GM12878 (cell line): ENCODE data around the gene WRAP73. TPM values are rescaled to one million over a fixed set of nuclear protein-coding genes. Genes with fewer than 3 reads are reported as not detected.

Experiments
- BRCA1 ChIP-seq: IDR thresholded peaks from 2 replicates; pipeline ENCODE4 v1.6.1; 2011; ENCODE audit warnings: low read depth, low read length, improper control_type of control experiment
- CHD1 ChIP-seq: IDR thresholded peaks from 2 replicates; pipeline ENCODE4 v1.6.1; 2012; ENCODE audit warnings: low read depth, low read length, improper control_type of control experiment
- EP300 ChIP-seq, 2 experiments: fragments of 150-350 bp in 1 of 2; IDR thresholded peaks; 2 replicates each; pipeline ENCODE4 v1.6.1; 2011 to 2012; ENCODE audit warnings: low read depth in 2 of 2, low read length in 2 of 2, borderline replicate concordance in 1 of 2, improper control_type of control experiment in 1 of 2, inconsistent platforms in 1 of 2; ENCODE audit not compliant: control insufficient read depth in 1 of 2
- ETV6 ChIP-seq, 2 experiments: fragments of 450-650 bp in 1 of 2; IDR thresholded peaks in 1 of 2; conservative IDR thresholded peaks in 1 of 2; 2 replicates each; pipeline ENCODE4 v1.6.1; 2014; ENCODE audit warnings: antibody characterized with exemption in 1 of 2, borderline replicate concordance in 1 of 2, low read depth in 1 of 2, mild to moderate bottlenecking in 1 of 2, moderate library complexity in 1 of 2
- GATAD2B ChIP-seq: fragments of 450-650 bp; conservative IDR thresholded peaks from 2 replicates; pipeline ENCODE4 v1.6.1; 2017; ENCODE audit warnings: low read depth, mild to moderate bottlenecking, moderate library complexity
- HDAC6 ChIP-seq: fragments of 200-600 bp; sonication (generic); IDR thresholded peaks from one replicate; pipeline ENCODE4 v1.8.0; 2017; ENCODE audit warnings: antibody characterized with exemption; ENCODE audit not compliant: unreplicated experiment
- MTA2 ChIP-seq: fragments of 450-650 bp; IDR thresholded peaks from 2 replicates; pipeline ENCODE4 v1.6.1; 2016; ENCODE audit warnings: low read depth, mild to moderate bottlenecking, moderate library complexity
- MXI1 ChIP-seq: fragments of 150-350 bp; IDR thresholded peaks from 2 replicates; pipeline ENCODE4 v1.6.1; 2011; ENCODE audit warnings: low read depth, mild to moderate bottlenecking, inconsistent platforms, low read length, improper control_type of control experiment
- NFXL1 ChIP-seq: fragments of 450-650 bp; IDR thresholded peaks from 2 replicates; pipeline ENCODE4 v1.6.1; 2017; ENCODE audit warnings: antibody characterized with exemption, mild to moderate bottlenecking, borderline replicate concordance
- NR2C1 ChIP-seq: fragments of 450-650 bp; IDR thresholded peaks from 2 replicates; pipeline ENCODE4 v1.6.1; 2017; ENCODE audit warnings: antibody characterized with exemption, mild to moderate bottlenecking, moderate library complexity
- NR2C2 ChIP-seq: IDR thresholded peaks from 2 replicates; pipeline ENCODE4 v1.6.1; 2011; ENCODE audit warnings: borderline replicate concordance, low read depth; ENCODE audit not compliant: control insufficient read depth, insufficient read length
- NR2F1 ChIP-seq: fragments of 450-650 bp; conservative IDR thresholded peaks from 2 replicates; pipeline ENCODE4 v1.6.1; 2017; ENCODE audit warnings: mild to moderate bottlenecking
- RUNX3 ChIP-seq: IDR thresholded peaks from 2 replicates; pipeline ENCODE4 v1.6.1; 2012; ENCODE audit warnings: low read length, inconsistent platforms
- STAT1 ChIP-seq: fragments of 450-650 bp; conservative IDR thresholded peaks from 2 replicates; pipeline ENCODE4 v1.6.1; 2014; ENCODE audit warnings: antibody characterized with exemption, mild to moderate bottlenecking
- TARDBP ChIP-seq: IDR thresholded peaks from 2 replicates; pipeline ENCODE4 v1.6.1; 2016; ENCODE audit warnings: borderline replicate concordance
- YY1 ChIP-seq: IDR thresholded peaks from 2 replicates; pipeline ENCODE4 v1.6.1; 2011; ENCODE audit warnings: low read depth, mild to moderate bottlenecking, low read length
- ZNF217 ChIP-seq: fragments of 450-650 bp; IDR thresholded peaks from 2 replicates; pipeline ENCODE4 v1.6.1; 2017; ENCODE audit warnings: antibody characterized with exemption, mild to moderate bottlenecking
- ZNF274 ChIP-seq: IDR thresholded peaks from one replicate; pipeline ENCODE4 v1.8.0; 2011; ENCODE audit not compliant: insufficient read length, insufficient read depth
- polyA plus RNA-seq, 11 experiments: library from polyadenylated mRNA; depleted of rRNA in 4 of 11; unstranded in 6 of 11; stranded (reverse) in 5 of 11; fragments of >200 nt; fragmentation: Nextera tagmentation in 4 of 11; fragmentation: Illumina TruSeq in 1 of 11; extraction: Ambion mirVana in 4 of 11; extraction: Trizol in 1 of 11; gene quantifications; 1 replicate in 1 of 11; 2 replicates in 10 of 11; pipeline versions ENCODE4 v1.2.1 to v1.2.3, GENCODE V29; 2011 to 2016; ENCODE audit warnings: inconsistent platforms in 2 of 11, missing spikeins in 2 of 11, low read depth in 1 of 11
- total RNA-seq, 4 experiments: library from RNA; depleted of rRNA in 3 of 4; stranded (reverse); fragments of >200 nt in 3 of 4; fragmentation: Illumina TruSeq in 1 of 4; extraction: Trizol in 1 of 4; gene quantifications; 2 replicates each; pipeline versions ENCODE4 v1.2.1 to v1.2.3, GENCODE V29; 2013 to 2021
- TF ChIP-seq, protein P1 (sequence below): fragments of 450-650 bp; IDR thresholded peaks from 2 replicates; pipeline ENCODE4 v1.6.1; 2017; ENCODE audit warnings: low read depth, mild to moderate bottlenecking, moderate library complexity
- TF ChIP-seq, protein P2 (sequence below): IDR thresholded peaks from 2 replicates; pipeline ENCODE4 v1.6.1; 2011; ENCODE audit warnings: low read depth, low read length, improper control_type of control experiment, borderline replicate concordance
- TF ChIP-seq, protein P3 (sequence below): IDR thresholded peaks from 2 replicates; pipeline ENCODE4 v1.6.1; 2012; ENCODE audit warnings: low read depth, low read length, improper control_type of control experiment
- TF ChIP-seq, protein P4 (sequence below): IDR thresholded peaks from 2 replicates; pipeline ENCODE4 v1.6.1; 2012; ENCODE audit warnings: low read length, inconsistent platforms
- TF ChIP-seq, protein P5 (sequence below): IDR thresholded peaks from 2 replicates; pipeline ENCODE4 v1.6.1; 2012; ENCODE audit warnings: low read depth, low read length, improper control_type of control experiment

The WRAP73 gene
- total and polyA plus RNA-seq, 10 of the 15 experiments (the other 5 are each of a cell fraction or from before 2014, with no cell fraction given): 3.2 to 65.8 (median 48.0) TPM

DNA sequence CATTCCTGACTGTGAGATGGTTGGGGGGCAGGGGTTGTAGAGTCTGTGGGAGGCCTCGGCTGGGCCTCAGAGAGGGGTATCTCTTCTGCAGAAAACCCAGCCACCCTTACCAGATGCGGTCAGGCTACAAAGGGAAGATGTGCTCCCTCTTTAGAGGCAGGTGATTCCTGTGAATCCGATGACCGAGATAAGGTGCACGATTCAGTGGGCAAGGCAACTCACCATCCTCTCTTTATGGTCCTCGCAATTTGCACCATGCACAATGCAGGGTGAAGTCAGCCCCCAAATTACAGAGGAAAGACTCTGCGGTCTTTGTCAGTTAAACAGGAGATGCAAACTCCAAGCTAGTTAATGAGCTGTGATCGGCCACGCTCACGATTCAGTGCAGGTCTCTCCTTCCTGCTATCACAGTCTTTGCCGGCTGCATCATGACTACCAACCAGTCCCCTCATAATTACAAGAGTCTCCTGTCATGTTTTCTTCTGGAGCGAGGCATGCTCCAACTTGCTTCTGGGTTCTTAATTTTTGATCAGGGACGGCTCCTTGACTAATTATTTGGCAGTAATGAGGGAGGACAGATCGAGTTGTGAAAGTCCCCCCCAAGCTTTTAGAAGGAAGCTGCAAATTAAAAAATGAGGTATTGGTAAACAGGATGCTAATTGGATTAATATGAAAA is 14.9 kb upstream of the WRAP73 start (continued):
- TF ChIP-seq, protein P1, sequence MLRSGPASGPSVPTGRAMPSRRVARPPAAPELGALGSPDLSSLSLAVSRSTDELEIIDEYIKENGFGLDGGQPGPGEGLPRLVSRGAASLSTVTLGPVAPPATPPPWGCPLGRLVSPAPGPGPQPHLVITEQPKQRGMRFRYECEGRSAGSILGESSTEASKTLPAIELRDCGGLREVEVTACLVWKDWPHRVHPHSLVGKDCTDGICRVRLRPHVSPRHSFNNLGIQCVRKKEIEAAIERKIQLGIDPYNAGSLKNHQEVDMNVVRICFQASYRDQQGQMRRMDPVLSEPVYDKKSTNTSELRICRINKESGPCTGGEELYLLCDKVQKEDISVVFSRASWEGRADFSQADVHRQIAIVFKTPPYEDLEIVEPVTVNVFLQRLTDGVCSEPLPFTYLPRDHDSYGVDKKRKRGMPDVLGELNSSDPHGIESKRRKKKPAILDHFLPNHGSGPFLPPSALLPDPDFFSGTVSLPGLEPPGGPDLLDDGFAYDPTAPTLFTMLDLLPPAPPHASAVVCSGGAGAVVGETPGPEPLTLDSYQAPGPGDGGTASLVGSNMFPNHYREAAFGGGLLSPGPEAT: no peak
- no peak for TF ChIP-seq ETV6 (conservative IDR thresholded peaks at IDR 0.05 in 1 of 2, IDR thresholded peaks at IDR 0.05 in 1 of 2; ENCODE audit: borderline replicate concordance in 1 of 2, low read depth in 1 of 2)
- no peak for TF ChIP-seq NFXL1
- no peak for TF ChIP-seq ZNF274
- TF ChIP-seq NR2F1: no peak
- TF ChIP-seq, protein P2, sequence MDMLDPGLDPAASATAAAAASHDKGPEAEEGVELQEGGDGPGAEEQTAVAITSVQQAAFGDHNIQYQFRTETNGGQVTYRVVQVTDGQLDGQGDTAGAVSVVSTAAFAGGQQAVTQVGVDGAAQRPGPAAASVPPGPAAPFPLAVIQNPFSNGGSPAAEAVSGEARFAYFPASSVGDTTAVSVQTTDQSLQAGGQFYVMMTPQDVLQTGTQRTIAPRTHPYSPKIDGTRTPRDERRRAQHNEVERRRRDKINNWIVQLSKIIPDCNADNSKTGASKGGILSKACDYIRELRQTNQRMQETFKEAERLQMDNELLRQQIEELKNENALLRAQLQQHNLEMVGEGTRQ: no peak
- TF ChIP-seq BRCA1: no peak
- no peak for TF ChIP-seq EP300 (IDR thresholded peaks at IDR 0.05; ENCODE audit: borderline replicate concordance in 1 of 2, control insufficient read depth in 1 of 2, low read depth in 2 of 2, low read length in 2 of 2)
- TF ChIP-seq NR2C2: no peak
- no peak for TF ChIP-seq ZNF217
- no peak; the same call in 1 of the 2 replicates for TF ChIP-seq MXI1
- TF ChIP-seq MTA2: no peak; the same call in none of the 2 replicates
- TF ChIP-seq, protein P3, sequence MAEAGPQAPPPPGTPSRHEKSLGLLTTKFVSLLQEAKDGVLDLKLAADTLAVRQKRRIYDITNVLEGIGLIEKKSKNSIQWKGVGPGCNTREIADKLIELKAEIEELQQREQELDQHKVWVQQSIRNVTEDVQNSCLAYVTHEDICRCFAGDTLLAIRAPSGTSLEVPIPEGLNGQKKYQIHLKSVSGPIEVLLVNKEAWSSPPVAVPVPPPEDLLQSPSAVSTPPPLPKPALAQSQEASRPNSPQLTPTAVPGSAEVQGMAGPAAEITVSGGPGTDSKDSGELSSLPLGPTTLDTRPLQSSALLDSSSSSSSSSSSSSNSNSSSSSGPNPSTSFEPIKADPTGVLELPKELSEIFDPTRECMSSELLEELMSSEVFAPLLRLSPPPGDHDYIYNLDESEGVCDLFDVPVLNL: no peak
- TF ChIP-seq NR2C1: no peak
- no peak for TF ChIP-seq STAT1
- TF ChIP-seq CHD1: no peak
- TF ChIP-seq TARDBP: no peak
- no peak for TF ChIP-seq YY1
- TF ChIP-seq, protein P4, sequence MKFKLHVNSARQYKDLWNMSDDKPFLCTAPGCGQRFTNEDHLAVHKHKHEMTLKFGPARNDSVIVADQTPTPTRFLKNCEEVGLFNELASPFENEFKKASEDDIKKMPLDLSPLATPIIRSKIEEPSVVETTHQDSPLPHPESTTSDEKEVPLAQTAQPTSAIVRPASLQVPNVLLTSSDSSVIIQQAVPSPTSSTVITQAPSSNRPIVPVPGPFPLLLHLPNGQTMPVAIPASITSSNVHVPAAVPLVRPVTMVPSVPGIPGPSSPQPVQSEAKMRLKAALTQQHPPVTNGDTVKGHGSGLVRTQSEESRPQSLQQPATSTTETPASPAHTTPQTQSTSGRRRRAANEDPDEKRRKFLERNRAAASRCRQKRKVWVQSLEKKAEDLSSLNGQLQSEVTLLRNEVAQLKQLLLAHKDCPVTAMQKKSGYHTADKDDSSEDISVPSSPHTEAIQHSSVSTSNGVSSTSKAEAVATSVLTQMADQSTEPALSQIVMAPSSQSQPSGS: no peak
- no peak for TF ChIP-seq GATAD2B
- TF ChIP-seq, protein P5, sequence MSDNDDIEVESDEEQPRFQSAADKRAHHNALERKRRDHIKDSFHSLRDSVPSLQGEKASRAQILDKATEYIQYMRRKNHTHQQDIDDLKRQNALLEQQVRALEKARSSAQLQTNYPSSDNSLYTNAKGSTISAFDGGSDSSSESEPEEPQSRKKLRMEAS: no peak
- TF ChIP-seq HDAC6: no peak
- TF ChIP-seq RUNX3: peak; percentile 83
